OCI-LY7 (cell line): ENCODE data around the gene CGB5.

Experiments used
- CTCF ChIP-seq: fragments of 200-600 bp; sonication (generic); conservative IDR thresholded peaks from 2 replicates; pipeline ENCODE4 v1.5.1; 2014; ENCODE audit warnings: mild to moderate bottlenecking, antibody characterized with exemption, low read length, moderate library complexity, mixed read lengths
- EZH2phosphoT487 ChIP-seq: fragments of 200-600 bp; sonication (generic); IDR thresholded peaks from 2 replicates; pipeline ENCODE4 v1.6.1; 2018; ENCODE audit warnings: low read depth, borderline replicate concordance, mild to moderate bottlenecking, mixed run types, antibody characterized with exemption, low read length, moderate library complexity, mixed read lengths

GRCh38 chr19:49084206-49085019 is 40.8 kb downstream of the CGB5 start:
- TF ChIP-seq CTCF (no peak), EZH2phosphoT487 (no peak)
